WTC11 (cell line): ENCODE measurements around the gene BCAS1. TPM values are rescaled to one million over a fixed set of nuclear protein-coding genes. Genes with fewer than 3 reads are reported as not detected.

ENCODE experiments used
- ATAC-seq: fragments of 200-7000 bp; cut with Tn5 transposase; 2 replicates; pipeline ENCODE4 v1.10.0; 2021; ENCODE audit warnings: mild to moderate bottlenecking, moderate library complexity
- CTCF ChIA-PET: fragments of 300-600 bp; sonication (Branson Sonifier 250); formaldehyde crosslinking; loops from one replicate; lab custom pipeline; 2021; ENCODE audit warnings: antibody characterized with exemption; lab: Charles Lee
- POLR2A ChIA-PET: fragments of 350-600 bp; sonication (Branson Sonifier 250); formaldehyde crosslinking; loops from one replicate; lab custom pipeline; 2021; ENCODE audit warnings: antibody characterized with exemption; lab: Charles Lee
- DNase-seq: peaks from one replicate; pipeline ENCODE4 v3.0.0; 2021; ENCODE audit warnings: low spot score
- H3K27ac Mint-ChIP-seq: 2 replicates; pipeline ENCODE4 v1.8.0; 2021; ENCODE audit warnings: mixed read lengths
- H3K27me3 Mint-ChIP-seq: 2 replicates; pipeline ENCODE4 v1.8.0; 2021; ENCODE audit warnings: low read depth, mild to moderate bottlenecking, moderate library complexity, mixed read lengths
- H3K36me3 Mint-ChIP-seq: 2 replicates; pipeline ENCODE4 v1.8.0; 2021; ENCODE audit warnings: mixed read lengths
- H3K4me1 Mint-ChIP-seq: 2 replicates; pipeline ENCODE4 v1.8.0; 2022; ENCODE audit warnings: mixed read lengths
- H3K4me3 Mint-ChIP-seq: 2 replicates; pipeline ENCODE4 v1.8.0; 2021; ENCODE audit warnings: mild to moderate bottlenecking, moderate library complexity, mixed read lengths
- H3K9me3 Mint-ChIP-seq: 2 replicates; pipeline ENCODE4 v1.8.0; 2021; ENCODE audit warnings: mixed read lengths
- FOXJ3 ChIP-seq: sonication (generic); formaldehyde crosslinking; IDR thresholded peaks from 2 replicates; pipeline ENCODE4 v1.9.0; 2021; ENCODE audit warnings: missing genetic modification reagents, mild to moderate bottlenecking, borderline replicate concordance
- KAT7 ChIP-seq: sonication (generic); formaldehyde crosslinking; IDR thresholded peaks from 2 replicates; pipeline ENCODE4 v1.8.1; 2023; ENCODE audit warnings: missing genetic modification reagents, mild to moderate bottlenecking, borderline replicate concordance
- MXD4 ChIP-seq: fragments of 250-450 bp; sonication (Bioruptor Pico); IDR thresholded peaks from 2 replicates; pipeline ENCODE4 v1.8.0; 2021; ENCODE audit warnings: mild to moderate bottlenecking, moderate library complexity, borderline replicate concordance
- NFATC4 ChIP-seq: fragments of 250-450 bp; sonication (Bioruptor Pico); IDR thresholded peaks from 2 replicates; pipeline ENCODE4 v1.9.0; 2021; ENCODE audit warnings: mild to moderate bottlenecking
- NFYB ChIP-seq: sonication (generic); formaldehyde crosslinking; conservative IDR thresholded peaks from 2 replicates; pipeline ENCODE4 v1.8.0; 2022; ENCODE audit warnings: low read depth, missing genetic modification reagents
- TP53 ChIP-seq: sonication (generic); formaldehyde crosslinking; IDR thresholded peaks from 2 replicates; pipeline ENCODE4 v1.8.1; 2023; ENCODE audit warnings: mild to moderate bottlenecking, missing genetic modification reagents
- ZNF396 ChIP-seq: fragments of 250-450 bp; sonication (Bioruptor Pico); IDR thresholded peaks from 2 replicates; pipeline ENCODE4 v1.8.0; 2021; ENCODE audit warnings: mild to moderate bottlenecking, moderate library complexity, borderline replicate concordance
- total RNA-seq: library from RNA; stranded (reverse); gene quantifications from 3 replicates; pipeline ENCODE4 v1.2.3, GENCODE V29; 2021
- TF ChIP-seq, protein P1 (sequence below): sonication (generic); formaldehyde crosslinking; IDR thresholded peaks from 2 replicates; pipeline ENCODE4 v1.8.1; 2023; ENCODE audit warnings: mild to moderate bottlenecking, missing genetic modification reagents, moderate library complexity
- TF ChIP-seq, protein P2 (sequence below): fragments of 250-450 bp; sonication (Bioruptor Pico); IDR thresholded peaks from 2 replicates; pipeline ENCODE4 v1.9.0; 2021; ENCODE audit warnings: mild to moderate bottlenecking
- TF ChIP-seq, protein P3 (sequence below): sonication (generic); formaldehyde crosslinking; IDR thresholded peaks from 2 replicates; pipeline ENCODE4 v1.8.0; 2022; ENCODE audit warnings: mild to moderate bottlenecking, missing genetic modification reagents
- TF ChIP-seq, protein P4 (sequence below): sonication (generic); formaldehyde crosslinking; conservative IDR thresholded peaks from 2 replicates; pipeline ENCODE4 v1.8.1; 2022; ENCODE audit warnings: mild to moderate bottlenecking, missing genetic modification reagents
- TF ChIP-seq, protein P5 (sequence below): sonication (generic); formaldehyde crosslinking; IDR thresholded peaks from 2 replicates; pipeline ENCODE4 v1.8.1; 2022; ENCODE audit warnings: low read depth, mild to moderate bottlenecking, moderate library complexity, missing genetic modification reagents, borderline replicate concordance
- TF ChIP-seq, protein P6 (sequence below): sonication (generic); formaldehyde crosslinking; IDR thresholded peaks from 2 replicates; pipeline ENCODE4 v1.8.0; 2023; ENCODE audit warnings: missing genetic modification reagents
- TF ChIP-seq, protein P7 (sequence below): sonication (generic); formaldehyde crosslinking; IDR thresholded peaks from 2 replicates; pipeline ENCODE4 v1.8.0; 2022; ENCODE audit warnings: missing genetic modification reagents

The BCAS1 gene
- total RNA-seq, 1 experiment from 2014 or later = 0.11 TPM

DNA sequence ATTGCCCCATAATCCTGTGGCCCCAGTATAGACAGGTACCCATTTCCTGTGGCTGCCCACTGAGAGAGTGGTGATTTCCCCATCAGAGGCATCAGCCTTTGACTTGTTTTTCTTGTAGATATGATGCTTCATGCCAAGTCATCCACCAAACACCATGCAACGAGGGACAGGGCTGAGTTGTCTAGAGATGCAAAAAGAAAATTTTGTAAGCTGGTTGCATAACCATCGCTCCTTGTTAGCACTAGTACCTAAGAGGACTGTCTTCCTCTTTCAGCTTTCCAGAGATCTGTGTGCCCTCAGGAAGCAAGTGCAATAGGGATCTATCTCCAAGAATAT, 166.8 kb downstream of the BCAS1 start:
- ATAC-seq (no peak), DNase-seq (no peak)
- no peaks in the 10 kb centered on the region; the same call in 1 of the 2 replicates for H3K27me3 Mint-ChIP-seq
- CTCF ChIA-PET = interaction anchor here (2.8 kb wide), 1 partner anchor 12 kb away, joined by 10 read pairs; no protein-coding TSS in a partner anchor
- POLR2A ChIA-PET = no interaction called here
- no peaks in the 10 kb centered on the region for H3K9me3 Mint-ChIP-seq
- no peak overlapping the region; the same call in 1 of the 2 replicates for H3K27ac Mint-ChIP-seq
- no peaks in the 10 kb centered on the region for H3K36me3 Mint-ChIP-seq
- no peak overlapping the region for H3K4me3 Mint-ChIP-seq
- H3K4me1 Mint-ChIP-seq = peaks cover 37% of the 10 kb centered on the region
- TF ChIP-seq KAT7 (no peak), MXD4 (no peak)
- TF ChIP-seq, protein P1, sequence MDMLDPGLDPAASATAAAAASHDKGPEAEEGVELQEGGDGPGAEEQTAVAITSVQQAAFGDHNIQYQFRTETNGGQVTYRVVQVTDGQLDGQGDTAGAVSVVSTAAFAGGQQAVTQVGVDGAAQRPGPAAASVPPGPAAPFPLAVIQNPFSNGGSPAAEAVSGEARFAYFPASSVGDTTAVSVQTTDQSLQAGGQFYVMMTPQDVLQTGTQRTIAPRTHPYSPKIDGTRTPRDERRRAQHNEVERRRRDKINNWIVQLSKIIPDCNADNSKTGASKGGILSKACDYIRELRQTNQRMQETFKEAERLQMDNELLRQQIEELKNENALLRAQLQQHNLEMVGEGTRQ = no peak
- TF ChIP-seq, protein P2, sequence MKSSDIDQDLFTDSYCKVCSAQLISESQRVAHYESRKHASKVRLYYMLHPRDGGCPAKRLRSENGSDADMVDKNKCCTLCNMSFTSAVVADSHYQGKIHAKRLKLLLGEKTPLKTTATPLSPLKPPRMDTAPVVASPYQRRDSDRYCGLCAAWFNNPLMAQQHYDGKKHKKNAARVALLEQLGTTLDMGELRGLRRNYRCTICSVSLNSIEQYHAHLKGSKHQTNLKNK = no peak

DNA sequence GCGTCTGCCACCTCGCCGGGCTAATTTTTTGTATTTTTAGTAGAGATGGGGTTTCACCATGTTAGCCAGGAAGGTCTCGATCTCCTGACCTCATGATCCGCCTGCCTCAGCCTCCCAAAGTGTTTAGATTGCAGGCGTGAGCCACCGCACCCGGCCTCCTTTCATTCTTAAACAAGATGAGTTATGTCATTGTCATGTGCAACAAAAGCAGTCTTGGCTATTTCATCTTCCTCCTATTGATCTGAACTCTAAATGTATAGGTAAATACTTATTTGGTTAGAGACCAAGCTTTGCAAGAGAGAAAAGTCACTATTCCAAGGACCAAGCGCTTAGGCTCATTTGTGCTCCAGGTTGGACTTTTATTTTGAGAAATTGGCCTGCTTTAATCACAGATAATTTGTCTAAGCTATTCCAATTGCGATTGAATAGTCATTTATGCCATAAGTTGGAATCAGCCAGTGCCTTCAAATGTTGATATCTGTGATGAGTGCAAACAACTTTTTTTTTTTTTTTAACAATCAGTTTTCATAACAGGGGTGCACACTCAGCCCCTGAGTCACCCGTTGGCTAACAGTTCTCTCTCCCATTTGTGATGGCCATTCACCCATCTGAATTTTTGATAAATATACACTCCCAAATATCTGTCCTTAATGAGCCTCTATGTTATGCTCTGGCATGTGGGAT, 167.3 kb downstream of the BCAS1 start:
- ChIA-PET CTCF (interaction anchor here (0.7 to 6.7 kb wide), 3 partner anchors 12 to 196 kb away, joined by 4 to 68 read pairs (median 10); no protein-coding TSS in a partner anchor), POLR2A (no interaction called here)
- Mint-ChIP-seq H3K4me3 (no peak overlapping the region), H3K4me1 (peaks cover 42% of the 10 kb centered on the region), H3K27me3 (no peaks in the 10 kb centered on the region; the same call in 1 of the 2 replicates), H3K27ac (no peak overlapping the region; the same call in 1 of the 2 replicates), H3K9me3 (no peaks in the 10 kb centered on the region), H3K36me3 (no peaks in the 10 kb centered on the region)
- TF ChIP-seq, protein P3, sequence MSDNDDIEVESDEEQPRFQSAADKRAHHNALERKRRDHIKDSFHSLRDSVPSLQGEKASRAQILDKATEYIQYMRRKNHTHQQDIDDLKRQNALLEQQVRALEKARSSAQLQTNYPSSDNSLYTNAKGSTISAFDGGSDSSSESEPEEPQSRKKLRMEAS (CRISPR knock-in tag) = no peak
- TF ChIP-seq ZNF396 (CRISPR knock-in tag) (no peak), FOXJ3 (CRISPR knock-in tag) (no peak), TP53 (CRISPR knock-in tag) (no peak), MXD4 (no peak), NFYB (CRISPR knock-in tag) (no peak), NFATC4 (no peak)
- TF ChIP-seq, protein P4, sequence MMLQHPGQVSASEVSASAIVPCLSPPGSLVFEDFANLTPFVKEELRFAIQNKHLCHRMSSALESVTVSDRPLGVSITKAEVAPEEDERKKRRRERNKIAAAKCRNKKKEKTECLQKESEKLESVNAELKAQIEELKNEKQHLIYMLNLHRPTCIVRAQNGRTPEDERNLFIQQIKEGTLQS (CRISPR knock-in tag) = no peak
- TF ChIP-seq, protein P5, sequence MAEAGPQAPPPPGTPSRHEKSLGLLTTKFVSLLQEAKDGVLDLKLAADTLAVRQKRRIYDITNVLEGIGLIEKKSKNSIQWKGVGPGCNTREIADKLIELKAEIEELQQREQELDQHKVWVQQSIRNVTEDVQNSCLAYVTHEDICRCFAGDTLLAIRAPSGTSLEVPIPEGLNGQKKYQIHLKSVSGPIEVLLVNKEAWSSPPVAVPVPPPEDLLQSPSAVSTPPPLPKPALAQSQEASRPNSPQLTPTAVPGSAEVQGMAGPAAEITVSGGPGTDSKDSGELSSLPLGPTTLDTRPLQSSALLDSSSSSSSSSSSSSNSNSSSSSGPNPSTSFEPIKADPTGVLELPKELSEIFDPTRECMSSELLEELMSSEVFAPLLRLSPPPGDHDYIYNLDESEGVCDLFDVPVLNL (CRISPR knock-in tag) = no peak
- TF ChIP-seq, protein P6, sequence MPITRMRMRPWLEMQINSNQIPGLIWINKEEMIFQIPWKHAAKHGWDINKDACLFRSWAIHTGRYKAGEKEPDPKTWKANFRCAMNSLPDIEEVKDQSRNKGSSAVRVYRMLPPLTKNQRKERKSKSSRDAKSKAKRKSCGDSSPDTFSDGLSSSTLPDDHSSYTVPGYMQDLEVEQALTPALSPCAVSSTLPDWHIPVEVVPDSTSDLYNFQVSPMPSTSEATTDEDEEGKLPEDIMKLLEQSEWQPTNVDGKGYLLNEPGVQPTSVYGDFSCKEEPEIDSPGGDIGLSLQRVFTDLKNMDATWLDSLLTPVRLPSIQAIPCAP (CRISPR knock-in tag) = no peak
- TF ChIP-seq, protein P7, sequence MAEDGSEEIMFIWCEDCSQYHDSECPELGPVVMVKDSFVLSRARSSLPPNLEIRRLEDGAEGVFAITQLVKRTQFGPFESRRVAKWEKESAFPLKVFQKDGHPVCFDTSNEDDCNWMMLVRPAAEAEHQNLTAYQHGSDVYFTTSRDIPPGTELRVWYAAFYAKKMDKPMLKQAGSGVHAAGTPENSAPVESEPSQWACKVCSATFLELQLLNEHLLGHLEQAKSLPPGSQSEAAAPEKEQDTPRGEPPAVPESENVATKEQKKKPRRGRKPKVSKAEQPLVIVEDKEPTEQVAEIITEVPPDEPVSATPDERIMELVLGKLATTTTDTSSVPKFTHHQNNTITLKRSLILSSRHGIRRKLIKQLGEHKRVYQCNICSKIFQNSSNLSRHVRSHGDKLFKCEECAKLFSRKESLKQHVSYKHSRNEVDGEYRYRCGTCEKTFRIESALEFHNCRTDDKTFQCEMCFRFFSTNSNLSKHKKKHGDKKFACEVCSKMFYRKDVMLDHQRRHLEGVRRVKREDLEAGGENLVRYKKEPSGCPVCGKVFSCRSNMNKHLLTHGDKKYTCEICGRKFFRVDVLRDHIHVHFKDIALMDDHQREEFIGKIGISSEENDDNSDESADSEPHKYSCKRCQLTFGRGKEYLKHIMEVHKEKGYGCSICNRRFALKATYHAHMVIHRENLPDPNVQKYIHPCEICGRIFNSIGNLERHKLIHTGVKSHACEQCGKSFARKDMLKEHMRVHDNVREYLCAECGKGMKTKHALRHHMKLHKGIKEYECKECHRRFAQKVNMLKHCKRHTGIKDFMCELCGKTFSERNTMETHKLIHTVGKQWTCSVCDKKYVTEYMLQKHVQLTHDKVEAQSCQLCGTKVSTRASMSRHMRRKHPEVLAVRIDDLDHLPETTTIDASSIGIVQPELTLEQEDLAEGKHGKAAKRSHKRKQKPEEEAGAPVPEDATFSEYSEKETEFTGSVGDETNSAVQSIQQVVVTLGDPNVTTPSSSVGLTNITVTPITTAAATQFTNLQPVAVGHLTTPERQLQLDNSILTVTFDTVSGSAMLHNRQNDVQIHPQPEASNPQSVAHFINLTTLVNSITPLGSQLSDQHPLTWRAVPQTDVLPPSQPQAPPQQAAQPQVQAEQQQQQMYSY = no peak
- no peak for ATAC-seq
- no peak for DNase-seq
